Urothelium cell line (cell line): ENCODE measurements around the gene CFD.
A peak's percentile ranks its signal among the peaks of the same experiment; 100 is the strongest.
"Not testable (repeated sequence)": the region's sequence is repeated elsewhere in the genome, so short reads cannot be mapped to it uniquely, and the experiment has no call there.

Experiments
- DNase-seq: peaks from one replicate; pipeline ENCODE4 v3.0.0; 2011; ENCODE audit warnings: low spot score, mixed read lengths
- FAIRE-seq: peaks from 2 replicates; lab custom pipeline; 2011; peaks lifted over from hg19 to GRCh38; lab: Jason Lieb, UNC

Gene CFD

GRCh38 chr19:887599-887998 is 28.1 kb downstream of the CFD start:
- DNase-seq (no peak), FAIRE-seq (no peak)

GRCh38 chr19:888581-889385 is 29.3 kb downstream of the CFD start:
- FAIRE-seq (no peak), DNase-seq (no peak)

GRCh38 chr19:889662-890295 is 30.3 kb downstream of the CFD start:
- FAIRE-seq: no peak
- DNase-seq: no peak

- DNase-seq: no peak
- FAIRE-seq: no peak
Measured at GRCh38 chr19:890831-891230, 31.4 kb downstream of the CFD start.

GRCh38 chr19:891421-892200 is 32.1 kb downstream of the CFD start:
- not testable (repeated sequence) for FAIRE-seq, DNase-seq

- FAIRE-seq (no peak), DNase-seq (no peak)
Measured at GRCh38 chr19:892243-892893, 32.9 kb downstream of the CFD start.

GRCh38 chr19:892894-893689 is 33.6 kb downstream of the CFD start, which contains the start of the genes MED16 and RNU6-9:
TSS of gene MED16 (minus strand) at chr19:893187. CDS start at chr19:891131, 2,056 bp downstream.
TSS of gene RNU6-9 (plus strand) at chr19:893484.
- FAIRE-seq: no peak

GRCh38 chr19:896434-896833 is 37.0 kb downstream of the CFD start:
- no peak for FAIRE-seq
- no peak for DNase-seq

More at GRCh38 chr19:892894-893689, 33.6 kb downstream of the CFD start, which contains the start of the genes MED16 and RNU6-9:
- DNase-seq: peak; percentile 92

GRCh38 chr19:896999-897398 is 37.5 kb downstream of the CFD start:
- no peak for FAIRE-seq
- no peak for DNase-seq

GRCh38 chr19:897442-898039 is 38.1 kb downstream of the CFD start:
- FAIRE-seq (no peak), DNase-seq (no peak)

GRCh38 chr19:898663-899062 is 39.2 kb downstream of the CFD start:
- DNase-seq: no peak

GRCh38 chr19:899336-900042 is 40.0 kb downstream of the CFD start:
- FAIRE-seq: no peak
- DNase-seq: no peak

More at GRCh38 chr19:898663-899062, 39.2 kb downstream of the CFD start:
- no peak for FAIRE-seq

GRCh38 chr19:900043-900301 is 40.5 kb downstream of the CFD start:
- FAIRE-seq: no peak
- no peak for DNase-seq

- DNase-seq: peak; percentile 40
- FAIRE-seq: no peak
Measured at GRCh38 chr19:900302-901111, 41.0 kb downstream of the CFD start.

GRCh38 chr19:901216-902092 is 42.0 kb downstream of the CFD start:
- DNase-seq: no peak
- FAIRE-seq: no peak

- no peak for DNase-seq
- FAIRE-seq: no peak
Measured at GRCh38 chr19:902093-902370, 42.6 kb downstream of the CFD start.

GRCh38 chr19:902446-903226 is 43.2 kb downstream of the CFD start:
- FAIRE-seq: no peak

More at GRCh38 chr19:902446-903226, 43.2 kb downstream of the CFD start:
- no peak for DNase-seq
